ENCODE results near the gene WDPCP. TPM values are rescaled to one million over a fixed set of nuclear protein-coding genes. Genes with fewer than 3 reads are reported as not detected.

Gene WDPCP
- total RNA-seq (2016; rRNA removed; fragmentation: Illumina TruSeq; extraction: Trizol) (4.6 and 5.2 TPM in 2 replicates), polyA plus RNA-seq (2011; rRNA removed) (1.8 and 2.9 TPM in 2 replicates), polyA minus RNA-seq (2011; rRNA and poly(A)+ RNA removed; ENCODE audit: low replicate concordance) (9.9 and 26.1 TPM in 2 replicates), Bru-seq, nascent RNA (percentile 45 among the genes with signal in this experiment), BruChase-seq, experiment 1, labeled RNA remaining after a 6-hour chase (percentile 40 among the genes with signal in this experiment), BruChase-seq, experiment 2, labeled RNA remaining after a 2-hour chase (percentile 48 among the genes with signal in this experiment)
- total RNA-seq (2016; cell fraction: cytosol; rRNA removed; fragmentation: Illumina TruSeq; extraction: Trizol; ENCODE audit: low read depth): 14.2 and 15.9 TPM in 2 replicates
- total RNA-seq (2016; cell fraction: insoluble cytoplasmic fraction; rRNA removed; fragmentation: Illumina TruSeq; extraction: Trizol): 4.7 and 5.5 TPM in 2 replicates
- total RNA-seq (2016; cell fraction: membrane; rRNA removed; fragmentation: Illumina TruSeq; extraction: Trizol): 9.0 and 11.8 TPM in 2 replicates
- total RNA-seq (2016; cell fraction: nucleus; rRNA removed; fragmentation: Illumina TruSeq; extraction: Trizol): 18.6 and 20.4 TPM in 2 replicates
- 0.97 and 1.0 TPM in 2 replicates for polyA plus RNA-seq (2011; cell fraction: cytosol; rRNA removed)
- polyA plus RNA-seq (2011; cell fraction: nucleus; rRNA removed): 4.3 TPM in 2 replicates
- 1.7 and 2.0 TPM in 2 replicates for polyA plus RNA-seq (2012)
- 0.53 and 0.58 TPM in 2 replicates for polyA plus RNA-seq (2016; cell fraction: cytosol; fragmentation: Illumina TruSeq; extraction: Trizol; ENCODE audit: low read depth)
- 2.5 and 2.8 TPM in 2 replicates for polyA plus RNA-seq (2016; cell fraction: insoluble cytoplasmic fraction; fragmentation: Illumina TruSeq; extraction: Trizol; ENCODE audit: low read depth)
- polyA plus RNA-seq (2016; cell fraction: membrane; fragmentation: Illumina TruSeq; extraction: Trizol; ENCODE audit: low read depth): 1.5 and 2.0 TPM in 2 replicates
- polyA plus RNA-seq (2016; cell fraction: nucleus; fragmentation: Illumina TruSeq; extraction: Trizol; ENCODE audit: insufficient read depth, low read depth): 5.1 and 6.1 TPM in 2 replicates
- polyA minus RNA-seq (2011; cell fraction: cytosol; rRNA and poly(A)+ RNA removed): 2.5 and 4.6 TPM in 2 replicates
- 44.1 and 49.7 TPM in 2 replicates for polyA minus RNA-seq (2011; cell fraction: nucleus; rRNA and poly(A)+ RNA removed)
- long read RNA-seq, experiment 1, partial matches to known transcripts: 0 of 2 reads
- long read RNA-seq, experiment 1, other reads (novel, unspliced or antisense): 2 of 2 reads
- long read RNA-seq, experiment 2, partial matches to known transcripts: 0 of 2 reads
- long read RNA-seq, experiment 2, other reads (novel, unspliced or antisense): 2 of 2 reads

GRCh38 chr2:63588385-63589147, at the start of gene WDPCP, which contains the start of gene MDH1:
TSS of gene WDPCP (minus strand) at chr2:63588477. CDS start at chr2:63588271, 206 bp downstream.
TSS of gene MDH1 (plus strand) at chr2:63588963. CDS start at chr2:63589044, 81 bp downstream.
- WGBS (ENCODE audit: low lambda C conversion rate): under 1% methylated on average over 44 of the region's 44 CpGs
- intact Hi-C loops (cut with micrococcal nuclease; ENCODE audit: unreplicated experiment) (loop anchor here (1.0 to 2.0 kb wide), 2 partner anchors 23 to 254 kb away; no protein-coding TSS in a partner anchor), in situ Hi-C loops (cut with HindIII; ENCODE audit: extremely low pct_ligation_motif_present, low pct_unique_long_range_greater_than_20kb) (no loop called here)
- no TSS peak for BruUV-seq (replicated peaks)
- Histone ChIP-seq H3K9me3 (ENCODE audit: low read length) (no peaks in the 10 kb centered on the region), H3K4me3 (replicated peaks in 1 of 3; ENCODE audit: insufficient read depth in 1 of 3, low read depth in 2 of 3, low read length in 3 of 3) (peak within 1 kb of the TSS; percentile 89 to 94 (median 94)), H3K27me3 (ENCODE audit: control insufficient read depth in 1 of 2, insufficient read depth in 2 of 2, low read length in 2 of 2) (no peaks in the 10 kb centered on the region; a peak in 1 of 5 replicates), H3K4me2 (ENCODE audit: low read depth, low read length) (peak within 1 kb of the TSS; percentile 88), H3K9ac (ENCODE audit: insufficient read depth, low read depth, low read length) (peak within 1 kb of the TSS; percentile 83), H3K79me2 (ENCODE audit: insufficient read depth, low read length) (peaks cover 49% of the 10 kb centered on the region), H3K36me3 (replicated peaks in 1 of 2; ENCODE audit: control insufficient read depth in 1 of 2, insufficient read depth in 2 of 2, low read length in 2 of 2) (no peaks in the 10 kb centered on the region; a peak in 2 of 5 replicates), H3K27ac (ENCODE audit: extremely low read length, insufficient read depth, low read length) (peak within 1 kb of the TSS; percentile 79), H3K4me1 (ENCODE audit: insufficient read depth, low read length) (peaks cover 46% of the 10 kb centered on the region), H4K20me1 (ENCODE audit: insufficient read depth, low read length) (peaks cover 13% of the 10 kb centered on the region), H2AFZ (ENCODE audit: low read length) (peak within 1 kb of the TSS; percentile 84)
- FAIRE-seq (peak; percentile 82), ATAC-seq (peak; percentile 94), DNase-seq (ENCODE audit: low spot score) (peak; percentile 100)
- POLR2A ChIA-PET: interaction anchor here (1.1 to 2.0 kb wide), 5 partner anchors 9 to 253 kb away, joined by 4 to 19 read pairs (median 6); partner anchors contain the start of gene UGP2
- CTCF ChIA-PET (ENCODE audit: low intra/inter-chr PET ratio, low total read pairs): no interaction called here
- TF ChIP-seq CEBPB (IDR thresholded peaks at IDR 0.05; ENCODE audit: borderline replicate concordance, low read depth, low read length) (peak; percentile 97), KMT2B (CRISPR knock-in tag; IDR thresholded peaks at IDR 0.05) (peak; percentile 93; the same call in 1 of the 2 replicates), RBM22 (optimal IDR thresholded peaks at IDR 0.05; ENCODE audit: low read length) (peak; percentile 74), SALL1 (CRISPR knock-in tag; IDR thresholded peaks at IDR 0.05) (peak; percentile 91), ZNF225 (CRISPR knock-in tag; IDR thresholded peaks at IDR 0.05) (no peak), ZNF781 (CRISPR knock-in tag; IDR thresholded peaks at IDR 0.05; ENCODE audit: borderline replicate concordance, not compliant biosample characterization) (no peak), IKZF4 (CRISPR knock-in tag; IDR thresholded peaks at IDR 0.05; ENCODE audit: borderline replicate concordance, low read depth, not compliant biosample characterization) (no peak), PITX1 (CRISPR knock-in tag; IDR thresholded peaks at IDR 0.05) (peak; percentile 92), SOX6 (IDR thresholded peaks at IDR 0.05) (no peak), SOX6 (CRISPR knock-in tag; IDR thresholded peaks at IDR 0.05) (peak; percentile 66; the same call in 1 of the 2 replicates), SRSF9 (IDR thresholded peaks at IDR 0.05; ENCODE audit: borderline replicate concordance, insufficient read depth, low read depth, low read length, poor library complexity, severe bottlenecking) (no peak), TAF1 (CRISPR knock-in tag; IDR thresholded peaks at IDR 0.05) (peak; percentile 93), FOXM1 (CRISPR knock-in tag; IDR thresholded peaks at IDR 0.05) (no peak), ATF7-NPFF (CRISPR knock-in tag; IDR thresholded peaks at IDR 0.05; ENCODE audit: low read depth) (peak; percentile 83), IRF2 (CRISPR knock-in tag; IDR thresholded peaks at IDR 0.05) (peak; percentile 95), E2F1 (CRISPR knock-in tag; IDR thresholded peaks at IDR 0.05) (peak; percentile 84; the same call in 1 of the 2 replicates), BHLHE40 (IDR thresholded peaks at IDR 0.05; ENCODE audit: low read length) (peak; percentile 61), KLF12 (CRISPR knock-in tag; IDR thresholded peaks at IDR 0.05; ENCODE audit: borderline replicate concordance) (no peak), ZNF589 (CRISPR knock-in tag; conservative IDR thresholded peaks at IDR 0.05) (peak; percentile 90)

All from HepG2 (cell line).